Endothelial cell of umbilical vein (primary cell): ENCODE data around the gene BORCS5. TPM values are rescaled to one million over a fixed set of nuclear protein-coding genes. Genes with fewer than 3 reads are reported as not detected.

ENCODE experiments used
- BruUV-seq: library from RNA; stranded (reverse); fragments of 400-500 nt; replicated peaks from 2 replicates; lab custom pipeline; 2021; lab: Mats Ljungman, UMichigan
- CTCF ChIA-PET: fragments of 300-600, 350-600 bp; sonication (Branson Sonifier 250); formaldehyde crosslinking; loops from one replicate; lab custom pipeline; 2021; ENCODE audit warnings: antibody characterized with exemption, inconsistent platforms; lab: Charles Lee
- POLR2A ChIA-PET: fragments of 300-600, 350-600 bp; sonication (Branson Sonifier 250); formaldehyde crosslinking; loops from one replicate; lab custom pipeline; 2021; ENCODE audit warnings: antibody characterized with exemption, inconsistent platforms; lab: Charles Lee
- DNase-seq: peaks from one replicate; pipeline ENCODE4 v3.0.0-alpha.2; 2011; ENCODE audit warnings: low read depth, low spot score
- FAIRE-seq: peaks from 2 replicates; lab custom pipeline; 2011; peaks lifted over from hg19 to GRCh38; lab: Jason Lieb, UNC
- H2AFZ ChIP-seq: 2 replicates; pipeline ENCODE4 v1.6.0; 2012; ENCODE audit warnings: low read depth, low read length, control low read depth, inconsistent platforms
- H3K27ac ChIP-seq: 2 replicates; pipeline ENCODE4 v1.5.1; 2011; ENCODE audit warnings: low read depth, mild to moderate bottlenecking, control low read depth, low read length, moderate library complexity; ENCODE audit not compliant: insufficient read depth
- H3K27me3 ChIP-seq, 2 experiments: 2 replicates each; pipeline versions ENCODE4 v1.6.0 to v1.6.1; 2011; ENCODE audit warnings: low read length in 2 of 2, mixed read lengths in 1 of 2; ENCODE audit not compliant: control insufficient read depth in 2 of 2, insufficient read depth in 2 of 2
- H3K36me3 ChIP-seq, 2 experiments: 2 replicates in 1 of 2; 3 replicates in 1 of 2; pipeline ENCODE4 v1.5.1; 2011; ENCODE audit warnings: low read length in 2 of 2, mild to moderate bottlenecking in 1 of 2, moderate library complexity in 1 of 2; ENCODE audit not compliant: control insufficient read depth in 2 of 2, insufficient read depth in 2 of 2; ENCODE audit errors: extremely low read depth in 1 of 2
- H3K4me1 ChIP-seq: 3 replicates; pipeline ENCODE4 v1.5.1; 2011; ENCODE audit warnings: mild to moderate bottlenecking, low read length; ENCODE audit not compliant: control insufficient read depth, insufficient read depth; ENCODE audit errors: extremely low read depth
- H3K4me2 ChIP-seq: 2 replicates; pipeline ENCODE4 v1.6.1; 2011; ENCODE audit warnings: low read length, control low read depth, mixed read lengths; ENCODE audit not compliant: insufficient read depth
- H3K4me3 ChIP-seq, 3 experiments: fragments of 200-600 bp in 1 of 3; sonication (generic), shearing (Covaris generic) in 1 of 3; replicated peaks in 1 of 3; 2 replicates each; pipeline ENCODE4 v1.5.1; 2011 to 2016; ENCODE audit warnings: control low read depth in 3 of 3, low read length in 3 of 3, mild to moderate bottlenecking in 2 of 3, inconsistent platforms in 1 of 3, low read depth in 1 of 3, moderate library complexity in 1 of 3; ENCODE audit not compliant: insufficient read depth in 1 of 3
- H3K79me2 ChIP-seq: 2 replicates; pipeline ENCODE4 v1.6.0; 2012; ENCODE audit warnings: low read length, inconsistent platforms; ENCODE audit not compliant: control insufficient read depth, insufficient read depth
- H3K9ac ChIP-seq: replicated peaks from 2 replicates; pipeline ENCODE3; 2011; ENCODE audit warnings: low read length, control low read depth; ENCODE audit not compliant: insufficient read depth; ENCODE audit errors: extremely low read depth
- H3K9me1 ChIP-seq: replicated peaks from 3 replicates; pipeline ENCODE4 v1.6.0; 2011; ENCODE audit warnings: mild to moderate bottlenecking, low read length; ENCODE audit not compliant: control insufficient read depth, insufficient read depth; ENCODE audit errors: extremely low read depth
- H3K9me3 ChIP-seq: replicated peaks from 2 replicates; pipeline ENCODE4 v1.5.1; 2012; ENCODE audit warnings: low read length, inconsistent platforms; ENCODE audit not compliant: control insufficient read depth, insufficient read depth
- H4K20me1 ChIP-seq: replicated peaks from 2 replicates; pipeline ENCODE3; 2011; ENCODE audit warnings: mild to moderate bottlenecking, low read length; ENCODE audit not compliant: control insufficient read depth, insufficient read depth; ENCODE audit errors: extremely low read depth
- GATA2 ChIP-seq: IDR thresholded peaks from 2 replicates; pipeline ENCODE4 v1.7.0; 2011; ENCODE audit warnings: low read depth, mild to moderate bottlenecking, moderate library complexity, mixed read lengths, low read length; ENCODE audit not compliant: insufficient read length, insufficient read depth
- MYC ChIP-seq: IDR thresholded peaks from one replicate; pipeline ENCODE4 v1.6.1; 2011; ENCODE audit warnings: mild to moderate bottlenecking, low read depth, low read length
- dilution Hi-C: fragments of 300-500 bp; cut with MboI; formaldehyde crosslinking; loops from one replicate; pipeline ENCODE4 v1.15.0; 2019; ENCODE audit warnings: low sequenced_read_pairs; ENCODE audit not compliant: extremely low pct_ligation_motif_present
- intact Hi-C: fragments of 100-400 bp; cut with micrococcal nuclease; formaldehyde crosslinking; loops from one replicate; pipeline ENCODE4 v1.10.0; 2022
- polyA plus RNA-seq, 4 experiments: library from polyadenylated mRNA; depleted of rRNA in 3 of 4; stranded (reverse) in 3 of 4; unstranded in 1 of 4; fragments of >200 nt; gene quantifications; 2 replicates each; pipeline versions ENCODE4 v1.2.1 to v1.2.3, GENCODE V29; 2011 to 2012; ENCODE audit warnings: missing spikeins in 1 of 4
- total RNA-seq: library from RNA; stranded (reverse); gene quantifications from 2 replicates; pipeline ENCODE4 v1.2.3, GENCODE V29; 2021
- TF ChIP-seq, protein P1 (sequence below), 2 donors: IDR thresholded peaks; 1 replicate in 1 of 2; 2 replicates in 1 of 2; pipeline ENCODE4 v1.5.1; 2011; ENCODE audit warnings: low read length in 2 of 2, mild to moderate bottlenecking in 2 of 2, moderate library complexity in 2 of 2, control low read depth in 1 of 2, inconsistent platforms in 1 of 2, low read depth in 1 of 2; ENCODE audit not compliant: insufficient read depth in 1 of 2; ENCODE audit errors: extremely low read depth in 1 of 2

Gene BORCS5
- total and polyA plus RNA-seq, 2 donors (not counting 3 experiments of a cell fraction or from before 2014, with no cell fraction given), result 8.3 to 10.5 TPM

DNA sequence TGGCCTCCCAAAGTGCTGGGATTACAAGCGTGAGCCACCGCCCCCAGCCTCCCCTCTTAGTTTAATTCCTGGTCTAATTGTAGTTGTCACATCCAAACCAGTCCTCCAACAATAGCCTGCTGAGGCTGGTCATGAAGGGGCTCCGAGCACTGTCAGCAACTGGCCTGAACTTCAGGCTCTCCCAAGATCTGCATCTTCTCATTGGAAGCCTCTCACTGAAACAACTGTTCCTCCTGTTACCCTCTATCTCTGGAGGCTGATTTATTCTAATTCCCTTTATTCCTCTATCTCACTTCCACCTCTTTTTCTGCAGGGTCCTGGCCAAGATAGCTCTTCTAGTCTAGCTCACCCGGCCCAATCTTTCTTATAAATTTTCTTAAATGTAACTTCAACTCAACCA lies 116.3 kb downstream of the BORCS5 start:
- dilution Hi-C loops, result no loop called here
- Histone ChIP-seq H3K27me3 (no peaks in the 10 kb centered on the region), H3K4me1 (peaks cover 16% of the 10 kb centered on the region), H3K4me2 (no peak overlapping the region), H3K9ac (no peak overlapping the region), H3K9me1 (no peaks in the 10 kb centered on the region), H3K27ac (no peak overlapping the region), H2AFZ (no peak overlapping the region), H3K79me2 (no peaks in the 10 kb centered on the region), H4K20me1 (no peaks in the 10 kb centered on the region), H3K9me3 (no peaks in the 10 kb centered on the region), H3K36me3 (peaks cover 0 to 3% of the 10 kb centered on the region in 2 experiments), H3K4me3 (no peak overlapping the region)
- TF ChIP-seq, protein P1, sequence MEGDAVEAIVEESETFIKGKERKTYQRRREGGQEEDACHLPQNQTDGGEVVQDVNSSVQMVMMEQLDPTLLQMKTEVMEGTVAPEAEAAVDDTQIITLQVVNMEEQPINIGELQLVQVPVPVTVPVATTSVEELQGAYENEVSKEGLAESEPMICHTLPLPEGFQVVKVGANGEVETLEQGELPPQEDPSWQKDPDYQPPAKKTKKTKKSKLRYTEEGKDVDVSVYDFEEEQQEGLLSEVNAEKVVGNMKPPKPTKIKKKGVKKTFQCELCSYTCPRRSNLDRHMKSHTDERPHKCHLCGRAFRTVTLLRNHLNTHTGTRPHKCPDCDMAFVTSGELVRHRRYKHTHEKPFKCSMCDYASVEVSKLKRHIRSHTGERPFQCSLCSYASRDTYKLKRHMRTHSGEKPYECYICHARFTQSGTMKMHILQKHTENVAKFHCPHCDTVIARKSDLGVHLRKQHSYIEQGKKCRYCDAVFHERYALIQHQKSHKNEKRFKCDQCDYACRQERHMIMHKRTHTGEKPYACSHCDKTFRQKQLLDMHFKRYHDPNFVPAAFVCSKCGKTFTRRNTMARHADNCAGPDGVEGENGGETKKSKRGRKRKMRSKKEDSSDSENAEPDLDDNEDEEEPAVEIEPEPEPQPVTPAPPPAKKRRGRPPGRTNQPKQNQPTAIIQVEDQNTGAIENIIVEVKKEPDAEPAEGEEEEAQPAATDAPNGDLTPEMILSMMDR (IDR thresholded peaks at IDR 0.05; ENCODE audit: extremely low read depth in 1 of 2, insufficient read depth in 1 of 2, low read depth in 1 of 2, low read length in 2 of 2), result no peak
- TF ChIP-seq MYC, result no peak
- DNase-seq (no peak), FAIRE-seq (no peak)
- no TSS peak for BruUV-seq
- ChIA-PET CTCF (interaction anchor here (0.8 to 1.7 kb wide), 3 partner anchors 11 to 264 kb away, joined by 4 to 6 read pairs (median 5); partner anchors contain the start of gene DUSP16), POLR2A (no interaction called here)
- intact Hi-C loops, result no loop called here

DNA sequence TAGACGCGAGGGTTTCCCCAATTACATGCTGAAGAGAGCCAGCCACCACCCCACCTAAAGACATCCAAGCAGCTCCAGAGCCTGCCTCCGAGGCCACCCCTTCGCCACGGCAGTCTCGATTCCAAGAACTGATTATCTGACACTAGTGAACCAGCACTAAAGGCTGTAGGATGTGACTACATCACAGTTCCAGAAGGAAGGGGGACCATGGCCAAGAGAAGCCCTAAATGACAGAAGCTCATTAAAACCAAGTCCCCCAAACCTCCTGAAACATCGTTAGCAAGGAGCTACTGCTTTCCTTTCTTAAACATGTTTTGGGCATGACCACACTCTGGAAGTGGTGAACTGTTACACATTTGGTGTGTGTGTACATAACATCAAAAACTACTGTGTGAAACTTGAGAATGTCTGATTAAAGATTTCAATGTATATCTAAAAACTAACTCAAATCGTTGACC lies 117.6 kb downstream of the BORCS5 start:
- ChIA-PET CTCF (interaction anchor here (0.9 to 2.5 kb wide), 7 partner anchors 12 to 262 kb away, joined by 3 to 9 read pairs (median 4); no protein-coding TSS in a partner anchor), POLR2A (no interaction called here)
- Histone ChIP-seq H3K36me3 (peaks cover 0 to 4% of the 10 kb centered on the region in 2 experiments), H3K9me3 (no peaks in the 10 kb centered on the region), H3K27me3 (no peaks in the 10 kb centered on the region), H4K20me1 (no peaks in the 10 kb centered on the region), H3K4me2 (no peak overlapping the region), H3K9me1 (no peaks in the 10 kb centered on the region), H3K79me2 (no peaks in the 10 kb centered on the region), H3K4me1 (peaks cover 16% of the 10 kb centered on the region), H3K9ac (no peak overlapping the region), H3K27ac (peak overlapping the region; percentile 87), H3K4me3 (no peak overlapping the region), H2AFZ (no peak overlapping the region)
- TSS peak; percentile 68 for BruUV-seq
- intact Hi-C loops, result loop anchor here (2.0 kb wide), 1 partner anchor 88 kb away; the partner anchor contains the start of gene DUSP16
- DNase-seq (no peak), FAIRE-seq (no peak)
- no peak for TF ChIP-seq GATA2
- dilution Hi-C loops, result no loop called here
